Duodenal mucosa (tissue), 2 donors: ENCODE results near the gene COL6A6.
"Not testable (repeated sequence)": the region's sequence is repeated elsewhere in the genome, so short reads cannot be mapped to it uniquely, and the experiment has no call there.

Experiments used
- H3K27ac ChIP-seq: one replicate; pipeline ENCODE4 v1.7.0; 2013; ENCODE audit warnings: low read depth, low read length
- H3K27me3 ChIP-seq, 2 donors: one replicate each; pipeline ENCODE4 v1.7.0; 2013; ENCODE audit warnings: low read length in 2 of 2, control low read depth in 1 of 2; ENCODE audit not compliant: insufficient read depth in 2 of 2, control insufficient read depth in 1 of 2
- H3K36me3 ChIP-seq, 2 donors: one replicate each; pipeline ENCODE4 v1.7.0; 2013; ENCODE audit warnings: low read length in 2 of 2, control low read depth in 1 of 2; ENCODE audit not compliant: insufficient read depth in 2 of 2, control insufficient read depth in 1 of 2
- H3K4me1 ChIP-seq, 2 donors: one replicate each; pipeline ENCODE4 v1.7.0; 2013; ENCODE audit warnings: low read length in 2 of 2, control low read depth in 1 of 2; ENCODE audit not compliant: insufficient read depth in 2 of 2, control insufficient read depth in 1 of 2
- H3K4me3 ChIP-seq, 2 donors: one replicate each; pipeline ENCODE4 v1.7.0; 2013; ENCODE audit warnings: low read length in 2 of 2, low read depth in 1 of 2
- H3K9ac ChIP-seq, 2 donors: one replicate each; pipeline ENCODE4 v1.7.0; 2013; ENCODE audit warnings: low read length in 2 of 2, low read depth in 1 of 2
- H3K9me3 ChIP-seq, 2 donors: one replicate each; pipeline ENCODE4 v1.7.0; 2013; ENCODE audit warnings: low read length in 2 of 2, control low read depth in 1 of 2; ENCODE audit not compliant: control insufficient read depth in 1 of 2

The COL6A6 gene

GRCh38 chr3:130529486-130530215 lies 12.7 kb downstream of the COL6A6 start:
- Histone ChIP-seq H3K9ac (no peak overlapping the region), H3K4me3 (no peak overlapping the region), H3K27me3 (peaks cover 0 to 3% of the 10 kb centered on the region in 2 donors), H3K27ac (no peak overlapping the region), H3K4me1 (no peaks in the 10 kb centered on the region), H3K9me3 (no peaks in the 10 kb centered on the region), H3K36me3 (no peaks in the 10 kb centered on the region)

GRCh38 chr3:130533247-130533646 lies 16.3 kb downstream of the COL6A6 start:
- Histone ChIP-seq H3K27ac (no peak overlapping the region), H3K4me3 (no peak overlapping the region), H3K9me3 (no peaks in the 10 kb centered on the region), H3K36me3 (no peaks in the 10 kb centered on the region), H3K27me3 (peaks cover 0 to 3% of the 10 kb centered on the region in 2 donors), H3K9ac (no peak overlapping the region), H3K4me1 (no peaks in the 10 kb centered on the region)

- Histone ChIP-seq H3K4me3 (no peak overlapping the region), H3K27ac (no peak overlapping the region)
Measured at GRCh38 chr3:130537673-130538304, 20.8 kb downstream of the COL6A6 start.

GRCh38 chr3:130539005-130539404 lies 22.0 kb downstream of the COL6A6 start:
- H3K4me1 ChIP-seq = no peaks in the 10 kb centered on the region
- H3K36me3 ChIP-seq = no peaks in the 10 kb centered on the region
- no peaks in the 10 kb centered on the region for H3K27me3 ChIP-seq
- H3K9ac ChIP-seq = no peak overlapping the region
- no peaks in the 10 kb centered on the region for H3K9me3 ChIP-seq
- H3K27ac ChIP-seq = no peak overlapping the region
- no peak overlapping the region for H3K4me3 ChIP-seq

More at GRCh38 chr3:130537673-130538304, 20.8 kb downstream of the COL6A6 start:
- Histone ChIP-seq H3K9ac (no peak overlapping the region), H3K4me1 (no peaks in the 10 kb centered on the region), H3K27me3 (no peaks in the 10 kb centered on the region), H3K36me3 (no peaks in the 10 kb centered on the region), H3K9me3 (no peaks in the 10 kb centered on the region)

GRCh38 chr3:130543322-130543721 lies 26.3 kb downstream of the COL6A6 start:
- Histone ChIP-seq H3K27me3 (no peaks in the 10 kb centered on the region), H3K4me3 (no peak overlapping the region), H3K9me3 (no peaks in the 10 kb centered on the region), H3K4me1 (no peaks in the 10 kb centered on the region), H3K9ac (no peak overlapping the region), H3K27ac (no peak overlapping the region), H3K36me3 (no peaks in the 10 kb centered on the region)

- Histone ChIP-seq H3K4me3 (no peak overlapping the region), H3K9ac (no peak overlapping the region), H3K4me1 (no peaks in the 10 kb centered on the region), H3K9me3 (peaks cover 0 to 3% of the 10 kb centered on the region in 2 donors), H3K36me3 (no peaks in the 10 kb centered on the region), H3K27ac (no peak overlapping the region), H3K27me3 (no peaks in the 10 kb centered on the region)
Measured at GRCh38 chr3:130546920-130547679, 30.1 kb downstream of the COL6A6 start.

- not testable (repeated sequence) for H3K27ac ChIP-seq, H3K4me1 ChIP-seq, H3K4me3 ChIP-seq, H3K36me3 ChIP-seq, H3K27me3 ChIP-seq, H3K9ac ChIP-seq, H3K9me3 ChIP-seq
Measured at GRCh38 chr3:130547680-130548065, 30.7 kb downstream of the COL6A6 start.

GRCh38 chr3:130548356-130548755 lies 31.4 kb downstream of the COL6A6 start:
- Histone ChIP-seq H3K4me3 (no peak overlapping the region), H3K4me1 (no peaks in the 10 kb centered on the region), H3K9me3 (peaks cover 5 to 7% of the 10 kb centered on the region in 2 donors), H3K27me3 (no peaks in the 10 kb centered on the region), H3K27ac (no peak overlapping the region), H3K36me3 (no peaks in the 10 kb centered on the region), H3K9ac (no peak overlapping the region)

GRCh38 chr3:130557336-130558035 lies 40.5 kb downstream of the COL6A6 start:
- H3K36me3 ChIP-seq = no peaks in the 10 kb centered on the region
- H3K4me1 ChIP-seq = no peaks in the 10 kb centered on the region
- no peak overlapping the region for H3K4me3 ChIP-seq
- no peak overlapping the region for H3K9ac ChIP-seq
- no peaks in the 10 kb centered on the region for H3K27me3 ChIP-seq
- no peak overlapping the region for H3K27ac ChIP-seq
- H3K9me3 ChIP-seq = peaks cover under 1 to 6% of the 10 kb centered on the region in 2 donors

- Histone ChIP-seq H3K4me3 (no peak overlapping the region), H3K27ac (no peak overlapping the region), H3K27me3 (no peaks in the 10 kb centered on the region), H3K9ac (no peak overlapping the region), H3K4me1 (no peaks in the 10 kb centered on the region), H3K9me3 (peaks cover 0 to 3% of the 10 kb centered on the region in 2 donors), H3K36me3 (no peaks in the 10 kb centered on the region)
Measured at GRCh38 chr3:130558366-130558765, 41.4 kb downstream of the COL6A6 start.
